22Rv1 (cell line): ENCODE results near the gene PCAT6.
A peak's percentile ranks its signal among the peaks of the same experiment; 100 is the strongest.

ENCODE experiments used
- H3K27ac ChIP-seq: fragments of 450-650 bp; 2 replicates; pipeline ENCODE4 v1.5.1; 2017
- ZFX ChIP-seq: fragments of 450-650 bp; IDR thresholded peaks from 2 replicates; pipeline ENCODE4 v1.6.1; 2017; ENCODE audit warnings: antibody characterized with exemption, borderline replicate concordance
- TF ChIP-seq, protein P1 (sequence below): fragments of 450-650 bp; IDR thresholded peaks from 2 replicates; pipeline ENCODE4 v1.5.1; 2017; ENCODE audit warnings: mild to moderate bottlenecking

The PCAT6 gene

DNA sequence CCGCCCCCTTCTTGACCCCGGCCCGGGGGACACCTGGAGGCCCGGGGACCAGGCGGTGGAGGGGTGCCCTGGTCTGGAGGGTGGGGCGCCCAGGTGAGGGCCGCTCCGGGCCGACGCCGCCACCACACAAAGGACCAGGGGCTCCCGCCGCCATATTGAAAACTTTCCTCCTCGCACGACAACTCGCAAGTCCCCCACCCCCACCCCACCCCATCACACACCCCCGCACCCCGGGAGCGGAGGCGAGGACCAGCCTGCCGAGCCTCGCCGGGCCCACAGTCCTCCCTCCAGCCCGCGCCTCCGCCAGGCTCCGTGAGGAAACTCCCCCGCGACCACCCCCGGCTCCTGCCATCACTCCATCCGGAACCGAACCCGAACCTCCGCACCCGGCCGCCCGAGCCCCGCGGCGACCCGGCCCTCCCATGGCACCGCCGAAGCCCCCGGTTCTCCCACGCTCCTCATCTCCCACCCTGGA, 3.3 kb upstream of the PCAT6 start:
- peak overlapping the region; percentile 49 for H3K27ac ChIP-seq
- no peak for TF ChIP-seq ZFX
- TF ChIP-seq, protein P1, sequence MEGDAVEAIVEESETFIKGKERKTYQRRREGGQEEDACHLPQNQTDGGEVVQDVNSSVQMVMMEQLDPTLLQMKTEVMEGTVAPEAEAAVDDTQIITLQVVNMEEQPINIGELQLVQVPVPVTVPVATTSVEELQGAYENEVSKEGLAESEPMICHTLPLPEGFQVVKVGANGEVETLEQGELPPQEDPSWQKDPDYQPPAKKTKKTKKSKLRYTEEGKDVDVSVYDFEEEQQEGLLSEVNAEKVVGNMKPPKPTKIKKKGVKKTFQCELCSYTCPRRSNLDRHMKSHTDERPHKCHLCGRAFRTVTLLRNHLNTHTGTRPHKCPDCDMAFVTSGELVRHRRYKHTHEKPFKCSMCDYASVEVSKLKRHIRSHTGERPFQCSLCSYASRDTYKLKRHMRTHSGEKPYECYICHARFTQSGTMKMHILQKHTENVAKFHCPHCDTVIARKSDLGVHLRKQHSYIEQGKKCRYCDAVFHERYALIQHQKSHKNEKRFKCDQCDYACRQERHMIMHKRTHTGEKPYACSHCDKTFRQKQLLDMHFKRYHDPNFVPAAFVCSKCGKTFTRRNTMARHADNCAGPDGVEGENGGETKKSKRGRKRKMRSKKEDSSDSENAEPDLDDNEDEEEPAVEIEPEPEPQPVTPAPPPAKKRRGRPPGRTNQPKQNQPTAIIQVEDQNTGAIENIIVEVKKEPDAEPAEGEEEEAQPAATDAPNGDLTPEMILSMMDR, result no peak

DNA sequence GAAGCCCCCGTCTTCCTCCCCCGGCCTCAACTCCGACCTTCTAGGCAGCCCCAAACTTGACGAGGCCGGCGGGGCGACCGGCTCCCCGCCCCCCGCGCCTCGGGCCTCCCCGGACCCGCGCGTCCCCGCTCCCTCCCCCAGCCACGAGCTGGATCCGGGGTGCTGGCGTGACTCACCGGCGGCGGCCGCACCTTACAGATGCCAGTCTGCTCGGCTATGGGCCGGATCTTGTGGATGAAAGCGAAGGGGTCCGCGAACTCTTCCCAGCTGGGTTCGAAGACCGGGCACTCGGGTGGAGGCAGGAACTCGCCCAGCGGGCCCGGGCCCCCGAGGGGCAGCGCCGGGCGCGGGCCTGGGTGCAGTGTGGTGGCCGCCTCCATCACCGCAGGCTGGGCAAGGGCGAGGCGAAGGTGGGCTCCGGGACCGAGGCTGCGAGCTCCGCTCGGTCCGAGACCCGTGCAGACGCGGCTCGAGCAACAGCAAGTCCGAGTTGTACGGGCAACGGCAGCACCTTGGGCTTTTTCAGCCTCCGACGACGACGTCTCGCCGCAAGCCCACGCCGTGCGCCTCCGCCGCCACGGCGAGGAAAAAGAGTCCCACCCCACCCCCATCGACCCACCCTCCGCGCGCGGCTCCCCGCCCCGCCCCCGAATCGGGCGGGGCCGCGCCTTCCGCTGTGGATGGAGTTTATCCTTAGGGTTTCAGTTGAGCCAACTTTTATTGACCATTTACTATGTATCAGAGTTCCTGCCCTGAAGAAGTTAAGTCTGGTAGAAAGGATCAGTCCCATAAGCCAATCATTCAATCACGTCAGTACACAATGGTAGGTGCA, 2.6 kb upstream of the PCAT6 start, which contains the start of gene KDM5B:
Gene KDM5B, minus strand, starts transcription at position 496 of the 832 bp plus-strand sequence. Its CDS starts 116 bp downstream, at position 380.
- TF ChIP-seq, protein P1, result no peak
- TF ChIP-seq ZFX, result no peak
- H3K27ac ChIP-seq, result peak within 1 kb of the TSS; percentile 49

DNA sequence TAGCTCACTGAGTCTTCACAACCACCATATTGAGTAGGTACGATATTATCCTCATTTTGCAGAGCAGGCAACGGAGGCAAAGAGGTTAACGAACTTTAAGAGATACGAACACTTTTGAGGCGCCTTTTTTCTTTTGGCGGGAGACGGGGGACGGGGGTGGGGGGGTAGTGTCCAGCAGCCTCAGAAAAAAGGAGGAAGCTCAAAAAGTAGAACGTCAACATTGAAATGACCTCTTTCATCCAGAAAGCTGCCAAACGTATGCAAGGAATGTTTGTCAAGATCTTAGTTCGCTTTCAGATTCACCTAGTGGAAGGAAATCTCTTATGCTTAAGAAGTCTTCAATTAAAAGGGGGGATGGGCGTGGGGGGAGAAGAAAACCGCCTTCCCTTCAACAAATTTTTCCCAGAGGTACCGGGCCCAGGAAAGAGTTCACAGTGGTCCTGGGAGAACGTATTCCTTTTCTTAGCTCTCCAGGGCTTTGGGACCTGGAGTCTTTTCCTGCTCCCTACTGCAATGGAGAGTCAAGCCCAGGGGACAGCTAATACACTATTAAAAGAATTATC, 1.1 kb upstream of the PCAT6 start:
- TF ChIP-seq, protein P1, result no peak
- 0 out of 2 replicates have a peak overlapping the region, but pooled peaks have one; percentile 40 for H3K27ac ChIP-seq

DNA sequence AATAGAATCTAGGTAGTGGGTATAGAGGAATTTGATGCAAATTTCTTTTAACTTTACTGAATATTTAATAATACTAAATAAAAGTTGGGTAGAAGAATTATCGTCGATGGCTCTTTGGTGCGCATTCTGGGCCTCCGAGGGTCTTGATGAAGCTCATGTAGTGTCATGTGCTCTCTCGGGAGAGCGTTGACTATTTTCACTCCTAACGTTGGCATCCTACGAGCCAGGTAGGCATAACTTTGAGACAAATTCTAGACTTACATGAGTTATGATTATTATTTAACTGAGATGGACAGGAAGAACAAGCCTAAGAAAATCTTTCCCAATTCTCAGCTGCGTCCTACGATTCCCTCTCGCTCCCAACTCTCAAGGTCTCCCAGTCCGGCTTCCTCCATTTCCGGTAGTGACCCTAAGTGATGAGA, 550 bp upstream of the PCAT6 start:
- peak overlapping the region; percentile 40; the same call in 1 of the 2 replicates for H3K27ac ChIP-seq
- TF ChIP-seq, protein P1, result no peak
- TF ChIP-seq ZFX, result no peak

DNA sequence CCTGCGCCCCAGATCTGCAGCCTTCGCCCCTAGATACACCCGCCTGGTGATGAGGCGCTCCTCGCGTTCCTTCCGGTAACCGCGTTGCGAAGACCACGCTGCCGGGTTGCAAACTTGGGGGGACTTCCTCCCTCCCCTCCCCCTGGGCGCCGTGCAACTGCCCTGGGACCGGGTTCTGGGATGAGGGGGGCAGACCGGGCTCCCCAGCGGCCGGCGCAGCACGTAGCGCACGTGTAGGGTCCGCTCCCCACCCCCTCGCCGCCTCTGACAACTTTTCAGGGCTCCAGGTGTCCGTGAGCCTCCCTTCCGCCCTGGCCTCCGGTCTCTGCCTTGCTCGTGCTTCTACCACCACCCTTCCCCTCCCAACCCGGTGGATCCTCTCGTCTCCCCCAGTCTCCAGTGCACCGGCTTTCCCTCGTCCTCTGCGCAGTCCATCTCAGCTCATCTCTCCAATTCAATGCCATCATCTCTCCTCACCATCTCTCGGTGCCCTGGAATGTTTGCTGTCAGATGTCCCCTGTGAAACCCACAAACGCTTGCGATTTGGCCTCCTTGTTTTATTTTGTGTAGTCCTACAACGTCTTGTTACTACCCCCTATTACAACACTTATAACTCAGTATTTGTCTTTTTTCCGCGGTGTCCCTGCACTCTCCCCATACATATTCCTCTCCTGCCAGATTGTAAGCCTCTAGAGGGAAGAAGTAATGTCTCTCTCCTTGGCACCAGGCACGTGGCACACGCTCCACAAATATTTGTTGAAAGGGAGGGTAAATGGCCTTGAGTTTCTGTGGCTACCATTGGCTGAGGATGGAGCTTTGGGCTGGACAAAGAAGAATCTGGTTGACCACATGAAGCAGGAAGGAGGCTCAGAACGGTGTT, 782 bp downstream of the PCAT6 start:
- H3K27ac ChIP-seq, result no peak overlapping the region
- TF ChIP-seq, protein P1, result no peak
- no peak for TF ChIP-seq ZFX

DNA sequence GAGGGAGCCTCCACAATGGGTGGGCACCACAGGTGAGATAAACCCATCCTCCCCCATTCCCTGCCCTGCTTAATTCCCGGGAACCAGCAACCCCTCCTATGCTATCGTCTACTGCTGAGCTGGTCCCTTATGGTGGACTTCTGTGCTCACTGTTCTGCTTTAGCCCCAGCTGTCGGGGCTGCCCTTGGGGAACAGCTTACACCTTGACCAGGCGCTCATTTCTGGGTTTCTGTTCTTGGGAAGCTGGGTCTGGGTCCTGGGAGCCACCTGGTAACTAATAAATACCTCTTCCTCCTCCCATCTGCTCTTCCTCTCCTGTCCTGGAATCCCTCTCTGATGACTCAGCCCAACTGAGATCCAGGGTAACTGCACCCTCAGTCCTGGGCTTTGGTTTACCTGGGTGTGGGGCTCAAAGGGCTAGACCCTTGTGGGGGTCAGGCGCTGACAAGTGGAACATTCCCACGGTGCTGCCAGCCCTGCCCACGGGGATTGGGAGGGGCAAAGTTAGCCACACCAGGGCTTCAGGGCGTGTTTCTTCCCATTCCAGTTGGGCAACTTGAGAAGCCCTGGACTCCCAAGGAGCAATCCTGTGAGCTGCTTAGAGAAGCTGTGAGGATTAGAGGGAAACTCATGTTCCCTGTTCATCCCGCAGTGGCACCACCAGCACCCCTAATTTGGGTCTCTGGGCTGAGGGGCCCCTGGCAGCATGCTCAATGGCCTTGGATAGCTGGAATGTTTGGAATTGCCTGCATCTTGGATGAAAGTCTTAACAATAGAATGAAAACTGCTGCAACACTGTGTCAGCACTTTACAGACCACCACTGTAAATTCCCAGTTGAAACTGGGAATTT, 1.6 kb downstream of the PCAT6 start:
- TF ChIP-seq, protein P1, result no peak
- no peak for TF ChIP-seq ZFX
- H3K27ac ChIP-seq, result no peak overlapping the region
